DMS 273 (cell line): ENCODE results near the gene EPHA2.

ENCODE experiments used
- DNase-seq: peaks from one replicate; lab custom pipeline; 2025; ENCODE audit not compliant: unreplicated experiment; lab: John Stamatoyannopoulos, UW

The EPHA2 gene

DNA sequence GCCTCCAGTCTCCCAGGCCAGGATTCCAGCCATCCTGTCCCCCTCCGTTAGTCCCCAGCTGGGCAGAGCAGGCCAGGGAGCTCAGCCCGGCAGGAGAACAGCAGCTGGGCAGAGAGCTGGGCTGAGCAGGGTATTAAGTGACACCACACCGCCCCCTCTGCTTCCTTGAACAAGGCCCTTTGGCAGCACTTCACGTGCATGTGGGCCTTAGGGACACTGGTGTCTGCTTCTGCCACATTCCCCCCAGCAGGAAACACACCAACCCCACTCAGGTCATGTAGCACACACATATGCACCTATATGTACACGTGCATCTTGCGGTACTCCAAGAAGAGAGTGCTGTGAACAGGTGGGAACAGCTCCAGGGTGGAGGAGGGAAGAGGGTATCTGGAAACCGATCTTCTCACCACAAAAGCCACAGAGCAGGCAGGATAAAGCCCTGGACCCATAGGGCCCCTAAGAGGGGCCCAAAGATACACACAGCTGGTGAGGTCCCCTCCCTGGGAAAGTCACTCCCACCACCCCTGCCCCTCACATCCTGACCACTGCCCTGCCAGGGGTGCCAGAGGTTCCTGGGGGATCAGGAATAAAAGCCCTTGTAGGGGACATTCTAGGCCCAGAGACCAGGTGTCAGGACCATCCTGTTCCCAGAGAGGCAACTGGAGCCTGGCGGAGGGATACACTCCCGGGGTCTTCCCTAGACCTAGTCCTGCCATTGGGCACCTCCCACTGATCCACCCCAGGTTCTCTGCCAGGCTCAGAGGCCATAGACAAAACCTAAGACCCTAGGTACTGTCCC is 4.5 kb downstream of the EPHA2 start:
- peak; percentile 80 for DNase-seq

DNA sequence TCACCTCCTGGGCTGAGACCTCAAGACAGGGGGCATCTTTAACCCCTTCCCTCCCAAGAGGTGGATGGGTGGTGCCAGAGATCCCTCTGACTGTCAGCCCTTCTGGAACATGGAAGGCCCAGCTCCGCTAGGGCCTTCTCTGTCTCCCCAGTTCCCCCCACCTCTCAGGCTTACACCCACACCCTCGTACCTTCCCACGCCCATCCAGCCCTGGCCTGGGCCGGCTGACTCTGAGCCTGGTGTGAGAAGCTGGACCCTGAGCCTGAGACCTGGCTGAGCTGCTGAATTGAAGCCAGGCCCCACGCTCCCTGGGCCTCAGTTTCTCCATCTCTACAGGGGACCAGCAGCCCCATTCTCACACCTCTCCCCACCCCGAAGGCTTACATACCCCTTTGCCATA is 5.4 kb downstream of the EPHA2 start:
- no peak for DNase-seq

DNA sequence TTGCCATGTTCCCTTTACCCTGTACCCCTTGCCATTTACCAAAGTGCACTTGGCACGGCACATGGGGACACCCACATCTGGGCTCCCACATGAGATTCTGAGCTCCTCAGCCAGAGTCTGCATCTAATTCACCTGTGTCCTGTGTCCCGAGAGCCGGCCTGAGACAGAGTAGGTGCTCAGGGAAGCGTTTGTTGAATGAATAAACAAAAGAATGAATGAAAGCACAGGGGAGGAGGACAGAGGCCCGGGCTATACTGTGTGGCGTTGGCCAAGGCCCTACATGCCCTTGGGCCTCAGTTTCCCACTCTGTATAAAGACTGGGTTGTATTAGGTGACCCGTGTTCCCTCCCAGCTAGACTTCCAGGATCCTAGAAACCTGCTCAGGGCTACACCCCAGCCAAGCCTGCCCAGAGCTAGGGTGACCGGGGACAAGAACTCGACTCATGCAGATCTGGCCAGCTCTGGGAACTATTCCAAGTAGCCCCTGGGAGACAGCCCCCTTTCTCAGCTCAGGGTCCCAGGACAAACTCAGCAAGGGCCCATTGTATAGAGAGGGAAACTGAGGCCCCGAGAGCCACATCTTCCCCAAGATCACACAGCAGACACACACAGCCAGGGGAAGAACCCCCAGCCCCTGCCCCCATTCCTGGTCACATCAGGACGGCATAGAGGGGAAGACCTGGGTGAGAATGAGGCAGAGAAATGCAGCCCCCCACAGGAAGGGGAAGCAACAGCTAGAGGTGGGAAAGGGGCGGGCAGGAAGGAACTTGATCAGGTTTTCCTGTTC is 6.0 kb downstream of the EPHA2 start:
- DNase-seq = no peak

DNA sequence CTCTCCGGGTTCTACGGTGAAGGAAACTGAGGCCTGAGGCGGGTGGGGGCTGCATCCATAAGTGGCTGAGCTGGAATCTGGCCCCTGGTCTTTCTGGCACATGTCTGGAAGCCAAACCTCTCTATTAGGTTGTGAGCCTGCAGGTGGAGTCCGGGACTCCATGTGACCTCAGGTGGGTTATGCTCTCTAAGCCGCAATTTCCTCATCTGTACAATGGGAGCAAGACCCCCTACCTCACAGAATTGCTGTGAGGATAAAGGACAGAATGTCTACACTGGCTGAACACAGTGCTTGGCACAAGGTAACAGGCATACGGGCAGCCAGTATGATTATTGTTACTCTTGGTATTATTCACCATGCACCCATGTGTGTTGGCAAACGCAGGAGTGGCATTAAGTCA is 6.7 kb downstream of the EPHA2 start:
- DNase-seq = no peak

DNA sequence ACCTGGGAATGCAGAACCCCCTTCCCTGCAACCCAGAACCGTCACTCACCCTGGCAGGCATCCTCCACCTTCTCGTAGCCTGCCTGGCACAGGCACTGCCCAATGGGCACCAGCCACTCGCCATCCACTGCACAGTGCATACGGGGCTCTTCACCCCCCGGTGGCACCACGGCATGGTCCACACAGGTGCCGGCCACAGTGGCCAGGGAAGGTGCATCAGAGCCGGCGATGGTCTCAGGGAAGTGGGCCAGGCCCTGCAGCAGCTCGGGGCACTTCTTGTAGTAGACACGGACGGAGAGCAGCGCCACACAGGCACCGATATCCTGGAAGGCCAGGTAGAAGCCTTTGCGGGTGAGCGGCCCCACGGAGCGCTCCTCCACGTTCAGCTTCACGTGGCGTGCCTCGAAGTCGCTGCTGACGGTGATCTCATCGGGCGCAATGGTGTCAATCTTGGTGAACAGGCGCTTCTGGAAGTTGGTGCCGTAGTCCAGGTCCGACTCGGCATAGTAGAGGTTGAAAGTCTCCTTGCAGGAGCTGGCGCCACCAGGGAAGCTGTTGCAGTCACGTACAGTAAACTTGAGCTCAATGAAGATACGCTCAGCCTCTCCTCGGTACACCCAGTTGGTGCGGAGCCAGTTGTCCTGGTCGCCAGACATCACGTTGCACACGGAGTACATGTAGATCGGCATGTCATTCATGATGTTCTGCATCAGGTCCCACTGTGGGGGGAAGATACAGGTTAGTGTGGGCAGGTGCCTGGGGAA is 7.4 kb downstream of the EPHA2 start:
- DNase-seq = no peak

DNA sequence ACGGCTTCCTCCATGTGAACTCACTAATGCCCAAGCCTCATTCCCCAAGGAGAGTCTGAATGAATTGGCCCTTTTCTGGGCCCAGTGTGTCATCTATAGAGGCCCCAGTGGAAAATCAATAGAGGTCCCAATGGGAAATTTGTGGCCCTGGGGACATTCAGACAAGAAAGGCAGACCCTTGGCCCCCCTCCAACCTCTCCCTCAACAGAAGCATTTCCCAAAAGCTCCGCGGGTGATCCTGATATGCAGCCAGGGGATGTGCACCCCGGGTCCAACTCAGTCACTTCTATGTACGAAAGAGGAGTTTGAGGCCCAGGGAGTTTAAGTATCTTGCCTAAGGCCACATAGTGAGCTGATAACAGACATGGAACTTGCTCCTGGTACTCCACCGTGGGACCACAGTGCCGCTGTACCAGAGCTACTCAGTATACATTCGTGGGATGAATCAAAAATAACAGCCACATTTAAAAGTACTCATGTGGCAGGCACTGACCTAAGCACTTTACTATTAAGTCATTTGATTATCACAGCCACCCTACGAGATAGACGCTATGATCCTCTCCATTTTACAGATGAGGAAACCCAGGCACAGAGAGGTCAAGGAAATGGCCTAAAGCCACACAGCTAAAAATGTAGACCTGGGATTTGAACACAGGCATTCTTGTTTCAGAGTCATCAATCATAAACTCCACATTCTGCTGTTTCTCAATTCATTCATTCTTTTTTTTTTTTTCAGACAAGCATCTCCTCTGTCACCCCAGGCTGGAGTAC is 8.5 kb downstream of the EPHA2 start:
- DNase-seq = no peak

DNA sequence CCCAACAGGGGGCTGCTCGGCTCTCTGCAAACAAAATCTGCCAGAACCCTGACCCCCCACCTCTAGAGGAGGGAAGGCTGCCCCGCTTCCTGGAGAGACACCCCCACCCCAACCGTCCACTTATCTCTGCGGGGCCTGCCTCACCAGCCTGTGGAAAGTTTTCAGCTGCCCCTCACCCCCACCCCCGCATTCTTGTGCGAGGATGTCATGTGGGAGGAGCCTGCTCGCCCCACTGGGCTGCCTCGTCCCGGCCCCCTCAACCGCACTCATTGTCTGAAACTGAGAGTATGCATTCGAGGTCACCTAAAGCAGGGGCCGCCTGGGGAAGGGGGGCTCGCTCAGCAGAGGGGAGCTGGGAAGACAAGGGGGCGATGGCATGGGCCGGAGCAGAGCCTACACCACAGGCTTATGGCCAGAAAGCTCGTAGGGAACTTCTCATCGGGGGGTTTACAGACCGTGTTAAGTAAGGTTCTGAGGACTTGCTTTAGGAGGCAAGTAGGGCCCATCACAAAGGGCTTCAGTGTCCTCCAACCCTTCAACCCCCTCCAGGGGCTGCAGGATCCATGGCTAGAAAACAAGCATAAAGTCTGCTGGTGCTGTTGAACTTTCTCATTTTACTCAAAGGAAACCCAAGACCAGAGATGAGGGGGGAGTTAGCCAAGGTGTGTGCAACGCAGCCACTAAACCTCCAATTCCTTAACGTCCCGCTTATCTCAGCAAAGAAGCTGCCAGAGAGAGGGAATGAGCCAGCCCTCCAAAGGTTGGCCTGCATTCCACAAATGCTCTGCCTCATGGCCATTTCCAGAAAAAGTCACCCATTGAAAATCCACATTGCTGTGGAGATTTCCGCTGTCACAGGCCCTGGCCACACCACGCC is 9.4 kb downstream of the EPHA2 start:
- no peak for DNase-seq

DNA sequence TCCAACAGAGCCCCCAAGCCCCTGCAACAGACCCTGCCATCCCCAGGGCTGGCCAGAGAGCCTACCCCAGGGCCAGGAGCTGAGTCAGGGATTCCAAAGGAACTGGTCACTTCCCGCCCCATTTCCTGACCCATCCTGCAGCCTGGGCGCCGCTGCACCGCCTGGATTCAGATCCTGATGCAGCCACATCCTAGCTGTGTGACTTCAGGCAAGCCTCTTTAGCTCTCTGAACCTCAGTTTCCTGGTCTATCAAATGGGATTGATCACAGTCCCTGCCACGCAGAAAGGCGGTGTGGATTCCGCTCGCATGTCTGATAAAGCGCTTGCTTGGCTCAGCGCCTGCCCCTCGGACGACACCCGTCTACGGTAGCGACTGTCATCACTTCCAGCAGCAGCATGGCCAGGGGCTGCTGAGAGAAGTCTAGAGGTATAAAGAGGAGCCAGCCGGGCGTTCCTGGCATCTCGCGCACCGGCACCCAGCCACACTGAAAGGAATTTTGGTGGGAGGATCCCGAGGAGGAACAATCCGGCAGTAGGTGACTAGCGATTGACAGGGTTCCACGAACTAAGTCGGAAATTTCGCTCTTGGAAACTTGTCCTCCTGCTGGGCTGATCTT is 10.1 kb downstream of the EPHA2 start:
- DNase-seq = no peak

DNA sequence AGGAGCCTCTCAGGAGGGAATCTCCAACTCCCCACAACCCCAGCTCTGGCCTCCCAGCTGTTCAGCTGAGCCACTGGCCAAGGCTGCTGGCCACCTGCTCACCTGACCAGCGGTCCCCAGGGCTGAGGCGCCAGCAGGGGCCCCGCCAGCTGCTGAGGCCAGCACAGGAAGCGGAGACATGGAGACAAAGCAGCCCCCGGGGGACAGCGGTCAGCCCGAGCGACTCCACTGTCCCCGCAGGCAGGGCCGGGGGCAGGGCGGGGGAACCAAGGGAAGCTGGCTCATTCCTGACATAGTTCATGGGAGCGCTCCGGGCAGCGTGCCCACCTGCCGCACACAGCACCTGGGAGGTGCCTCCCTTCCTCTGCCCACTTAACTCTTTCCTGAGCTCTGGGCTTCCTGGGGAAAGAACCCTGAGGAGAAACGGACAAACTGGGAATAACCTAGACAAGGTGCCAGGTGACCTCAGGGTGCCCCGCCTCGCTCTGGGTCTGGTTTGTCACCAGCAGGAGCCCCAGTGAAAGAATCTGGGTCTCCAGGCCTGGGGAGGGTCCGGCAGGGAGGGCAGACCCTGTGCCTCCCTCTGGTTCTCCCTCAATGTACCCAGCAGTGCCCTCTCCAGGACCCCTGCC is 10.7 kb downstream of the EPHA2 start:
- peak; percentile 28 for DNase-seq

DNA sequence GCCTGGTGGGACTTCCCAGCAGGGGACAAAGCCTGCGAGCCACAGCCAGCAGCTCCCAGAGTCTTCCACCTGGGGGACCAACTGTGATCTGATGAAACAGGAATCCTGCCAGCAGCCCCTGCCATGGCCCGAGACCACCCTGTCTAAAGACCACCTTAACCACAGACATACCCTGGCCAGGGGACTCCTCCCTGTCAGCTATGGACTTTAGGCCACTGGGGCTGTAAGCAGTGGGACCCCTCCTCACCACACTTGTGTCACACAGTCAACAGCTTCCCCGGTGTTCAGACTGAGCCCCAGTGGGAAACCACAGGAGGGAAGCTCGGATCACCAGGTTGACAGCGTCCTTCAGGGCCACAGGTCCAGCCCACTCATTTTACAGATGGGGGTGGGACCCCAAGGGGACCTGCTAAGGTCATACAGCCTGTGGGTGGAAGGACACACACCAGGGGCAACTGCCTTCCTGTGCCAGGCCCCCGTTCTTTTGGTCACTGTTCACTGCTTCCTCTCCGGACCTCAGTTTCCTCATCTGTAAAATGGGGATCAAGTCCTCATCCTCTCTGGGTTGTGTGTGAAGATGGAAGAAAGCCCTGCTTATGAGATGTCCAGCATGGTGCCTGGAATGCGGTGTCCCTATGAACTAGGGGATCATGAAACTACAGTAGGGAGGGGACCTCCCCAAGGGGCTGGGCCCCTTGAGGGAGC is 11.4 kb downstream of the EPHA2 start:
- DNase-seq = no peak

DNA sequence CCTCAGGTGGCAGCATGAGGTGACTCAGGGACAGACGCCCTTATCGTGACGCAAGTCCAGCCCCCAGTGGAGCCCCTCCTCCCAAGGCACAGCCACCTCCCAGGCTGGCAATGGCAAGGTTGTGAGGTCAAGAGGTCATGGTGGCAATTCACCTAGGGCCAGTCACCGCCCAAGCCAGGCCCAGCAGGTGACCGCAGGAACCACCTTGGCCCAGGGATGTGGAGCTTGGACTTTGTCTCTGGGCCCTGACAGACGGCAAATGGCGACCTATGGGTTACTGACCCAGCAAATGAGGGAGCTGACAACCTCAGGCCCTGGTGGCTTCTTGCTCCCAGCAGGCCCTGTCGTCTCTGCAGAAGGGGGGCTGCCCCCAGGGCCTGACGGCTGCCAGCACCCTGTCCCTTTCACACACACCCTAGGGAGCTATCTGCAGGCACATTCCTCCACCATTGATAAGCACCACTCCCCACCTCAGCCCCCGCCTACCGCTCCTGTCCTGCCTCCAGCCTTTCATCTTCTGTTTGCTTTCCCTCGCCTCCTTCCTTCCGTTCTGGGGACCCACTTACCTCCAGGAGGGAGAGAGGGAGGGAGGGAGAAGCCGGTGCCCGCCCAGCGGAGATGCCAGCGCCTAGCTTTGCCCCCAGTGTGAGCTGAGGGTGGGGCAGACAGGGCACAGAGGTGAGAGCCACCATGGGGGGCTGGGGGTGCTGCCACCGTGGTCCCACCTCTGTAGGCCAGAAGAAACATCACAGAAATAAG is 12.1 kb downstream of the EPHA2 start:
- no peak for DNase-seq

DNA sequence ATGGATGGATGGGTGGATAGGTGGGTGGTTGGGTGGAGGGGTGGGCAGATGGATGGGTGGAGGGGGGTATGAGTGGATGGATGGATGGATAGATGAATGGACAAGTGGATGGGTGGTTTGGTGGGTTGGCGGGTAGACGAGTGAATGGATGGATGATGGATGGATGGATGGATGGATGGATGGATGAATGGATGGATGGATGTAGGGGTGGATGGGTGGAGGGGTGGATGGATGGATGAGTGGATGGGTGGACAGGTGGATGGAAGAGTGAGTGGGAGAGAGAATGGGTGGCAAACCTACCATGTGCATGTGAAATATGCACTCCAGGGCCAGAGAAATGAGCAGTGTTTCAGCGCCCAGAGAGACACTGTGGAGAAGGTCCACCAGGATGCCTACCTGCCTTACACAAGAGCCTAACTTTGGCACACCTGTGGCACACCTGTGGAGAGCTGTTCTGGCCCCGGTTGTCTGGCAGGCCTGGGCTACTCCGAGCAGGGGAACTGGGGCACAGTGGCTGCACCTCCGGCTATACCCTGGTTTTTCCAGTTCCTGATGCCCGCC is 12.8 kb downstream of the EPHA2 start:
- DNase-seq = no peak

DNA sequence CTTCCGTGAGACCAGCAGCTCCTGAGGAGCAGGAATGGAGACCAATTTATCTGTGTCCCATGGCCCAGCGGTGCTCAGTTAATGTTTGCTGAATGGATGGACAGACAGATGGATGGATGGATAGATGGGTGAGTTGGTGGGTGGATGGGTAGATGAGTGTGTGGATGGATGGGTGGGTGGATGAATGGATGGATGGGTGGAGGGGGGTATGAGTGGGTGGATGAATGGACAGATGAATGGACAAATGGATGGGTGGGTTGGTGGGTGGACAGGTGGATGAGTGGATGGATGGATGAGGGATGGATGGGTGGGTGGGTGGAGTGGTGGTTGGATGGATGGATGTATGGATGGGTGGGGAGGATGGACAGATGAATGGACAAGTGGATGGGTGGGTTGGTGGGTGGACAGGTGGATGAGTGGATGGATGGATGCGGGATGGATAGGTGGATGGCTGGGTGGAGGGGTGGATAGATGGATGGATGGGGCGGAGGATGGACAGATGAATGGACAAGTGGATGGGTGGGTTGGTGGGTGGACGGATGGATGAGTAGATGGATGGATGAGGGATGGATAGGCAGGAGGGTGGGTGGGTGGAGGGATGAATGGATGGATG is 13.4 kb downstream of the EPHA2 start:
- DNase-seq = no peak

DNA sequence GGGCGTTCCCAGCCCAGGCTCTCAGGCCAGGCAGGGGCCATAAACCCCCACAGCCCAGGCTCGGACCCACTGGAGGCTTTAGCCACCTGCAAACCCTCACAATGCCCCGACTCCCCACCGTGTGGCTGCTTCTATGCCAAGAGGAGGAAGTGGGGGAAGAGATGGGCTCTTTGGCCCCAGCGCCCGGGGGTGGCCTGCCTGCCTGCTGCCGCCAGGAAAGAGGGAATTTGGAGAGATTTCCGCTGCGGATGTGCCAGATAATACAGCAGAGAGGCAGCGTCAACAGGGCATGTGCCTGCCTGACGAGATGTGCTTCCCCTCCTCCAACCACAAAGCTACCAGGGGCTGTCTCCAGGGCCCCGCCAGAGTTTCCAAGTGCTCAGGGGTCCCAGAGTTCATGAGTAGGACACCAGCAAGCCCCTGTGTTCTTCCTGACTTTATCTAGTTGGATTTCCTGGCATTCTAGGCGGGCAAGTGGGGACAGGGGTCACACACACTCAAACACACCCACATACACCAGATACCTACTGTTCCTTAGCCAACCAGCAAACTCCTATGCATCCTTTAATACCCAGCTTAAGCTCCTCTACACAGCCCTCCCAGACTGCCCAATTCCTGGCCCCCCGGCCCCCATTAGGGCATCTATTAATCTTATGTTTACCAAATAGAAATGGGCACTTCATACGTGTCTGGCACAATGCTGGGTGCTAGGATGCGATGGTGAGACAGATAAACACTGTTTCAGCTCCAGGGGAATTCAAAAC is 14.1 kb downstream of the EPHA2 start:
- no peak for DNase-seq

DNA sequence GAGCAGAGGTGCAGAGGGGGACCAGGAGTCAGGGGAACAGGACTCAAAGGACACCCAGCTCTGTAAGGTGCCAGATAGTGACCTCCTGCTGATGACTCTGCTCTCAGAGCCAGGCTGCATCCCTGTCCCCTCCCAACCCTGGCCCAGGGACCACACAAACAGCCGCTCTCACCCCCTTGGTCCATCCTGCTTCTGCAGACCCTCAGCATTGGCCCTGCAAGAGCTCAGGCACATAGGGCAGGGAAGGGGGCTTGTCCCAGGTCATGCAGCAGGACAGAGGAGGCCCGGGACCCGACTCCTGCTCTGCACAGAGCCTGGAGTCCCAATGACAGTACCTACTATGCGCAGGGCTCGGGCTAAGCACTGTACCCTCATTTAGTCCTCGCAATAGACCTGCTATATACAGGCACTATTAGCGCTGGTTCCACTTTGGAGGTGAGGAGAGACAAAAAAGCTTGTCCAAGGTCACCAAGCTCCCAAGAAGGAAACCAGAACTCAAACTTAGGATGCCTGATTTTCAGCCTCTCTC is 15.7 kb downstream of the EPHA2 start:
- no peak for DNase-seq

DNA sequence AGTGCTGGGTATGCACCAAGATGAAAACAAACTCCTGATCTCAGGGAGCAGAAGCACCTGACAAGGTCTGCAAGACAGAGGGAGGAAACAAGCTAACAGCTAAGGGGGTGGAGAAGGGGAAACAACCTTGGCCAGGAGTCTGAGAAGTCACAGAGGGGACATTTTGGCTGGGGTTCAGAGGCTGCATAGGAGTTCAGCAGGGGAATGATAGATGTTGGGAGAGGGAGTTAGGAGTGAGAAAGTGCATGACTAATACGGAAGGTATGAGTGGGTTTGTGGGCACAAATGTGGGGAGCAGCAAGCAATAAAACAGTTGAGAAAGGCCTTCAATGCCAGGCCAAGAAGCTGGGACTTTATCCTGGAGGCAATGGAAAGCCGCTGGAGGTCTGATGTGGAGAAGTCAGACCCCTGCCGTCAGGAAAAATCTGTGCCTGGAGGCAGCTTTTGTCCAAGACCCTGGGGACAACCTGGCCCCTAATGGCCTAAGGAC is 16.4 kb downstream of the EPHA2 start:
- DNase-seq = no peak
